ENCODE data around the gene EDN2.

EDN2 gene

GRCh38 chr1:41483001-41483850 is 1.3 kb downstream of the EDN2 start:
- no peak for DNase-seq (ENCODE audit: low read depth)

DNA sequence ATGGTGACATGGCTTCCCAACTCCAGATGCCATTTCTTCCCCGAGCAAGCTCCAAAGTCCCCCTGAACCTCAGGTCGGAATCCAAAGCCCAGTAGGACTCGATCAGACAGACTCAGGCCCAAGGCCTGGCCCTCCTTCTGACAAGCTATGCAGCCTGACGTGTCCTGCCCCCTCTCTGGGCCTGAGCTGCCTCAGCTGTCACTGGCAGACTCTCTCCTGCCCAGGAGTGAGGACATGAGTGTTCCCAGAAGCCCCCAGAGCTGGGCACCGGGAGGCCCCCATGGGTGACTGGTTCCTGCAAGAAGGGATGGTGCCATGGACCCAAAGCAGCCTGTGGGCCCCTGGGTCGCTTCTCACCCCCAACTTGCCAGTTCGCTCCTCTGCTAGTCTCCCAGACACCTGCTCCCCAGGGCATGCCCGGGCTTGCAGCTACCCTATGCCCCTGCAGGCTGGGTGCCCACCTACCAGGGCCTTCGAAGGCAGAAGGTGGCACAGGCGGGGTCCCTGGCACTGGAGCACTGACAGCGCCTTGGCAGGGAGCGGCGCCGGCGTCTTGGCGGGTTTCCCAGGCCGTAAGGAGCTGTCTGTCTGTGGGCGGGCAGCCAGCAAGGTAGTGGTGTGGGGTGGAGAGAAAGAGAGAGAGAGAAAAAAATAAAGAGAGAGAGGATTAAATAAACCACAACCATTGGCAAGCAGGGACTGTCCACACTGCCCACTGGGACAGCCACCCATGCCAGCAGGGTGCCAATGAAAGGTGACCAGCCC is 2.3 kb downstream of the EDN2 start:
- DNase-seq (ENCODE audit: low read depth) = no peak

GRCh38 chr1:41481109-41481775 is 3.2 kb downstream of the EDN2 start:
- DNase-seq (ENCODE audit: low read depth) = no peak

DNA sequence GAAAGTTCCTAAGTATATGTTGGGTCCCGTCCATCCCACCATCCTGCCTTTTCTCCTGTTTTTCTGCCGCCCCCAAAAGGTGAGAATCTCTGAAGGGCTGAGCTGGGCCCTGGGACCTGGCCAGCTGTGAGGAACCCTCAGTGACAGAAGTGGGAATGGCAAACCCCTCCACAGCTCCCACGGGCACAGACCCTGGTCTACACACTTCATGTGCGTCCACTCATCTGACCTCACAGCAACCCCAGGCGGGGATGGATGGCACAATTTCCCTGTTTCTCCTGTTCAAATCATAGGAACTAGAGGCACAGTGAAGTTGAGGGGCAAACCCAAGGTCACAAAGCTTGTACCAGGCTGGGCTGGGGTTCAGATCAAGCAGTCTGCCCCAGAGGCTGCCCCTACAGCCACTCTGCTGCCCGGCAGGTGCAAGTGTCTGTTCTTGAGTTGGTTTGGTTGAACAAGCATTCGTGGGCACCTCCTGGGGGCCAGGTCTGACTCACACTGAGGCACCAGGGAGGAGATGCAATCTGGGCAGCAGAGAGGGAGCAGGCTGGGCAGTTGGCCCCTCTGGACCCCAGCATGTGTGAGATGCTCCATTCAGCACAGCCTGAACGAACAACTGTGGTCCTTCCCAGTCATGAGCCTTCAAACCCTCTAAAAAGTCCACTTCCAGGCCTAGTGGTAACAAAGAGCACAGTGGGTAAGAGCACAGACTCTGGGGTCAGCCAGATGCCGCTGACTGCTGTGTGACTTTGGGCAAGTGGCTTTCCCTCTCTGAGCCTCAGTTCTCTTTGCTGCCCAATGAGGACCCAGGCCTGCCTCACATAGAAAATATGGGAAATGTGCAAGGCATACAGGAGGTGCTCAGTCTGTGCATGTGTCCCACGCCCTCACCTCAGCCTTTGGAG is 4.0 kb downstream of the EDN2 start:
- DNase-seq (ENCODE audit: low read depth) = no peak

- DNase-seq (ENCODE audit: low read depth) = no peak
Observed at GRCh38 chr1:41479808-41480160, 4.7 kb downstream of the EDN2 start.

- DNase-seq (ENCODE audit: low read depth) = no peak
Observed at GRCh38 chr1:41479000-41479807, 5.3 kb downstream of the EDN2 start.

DNA sequence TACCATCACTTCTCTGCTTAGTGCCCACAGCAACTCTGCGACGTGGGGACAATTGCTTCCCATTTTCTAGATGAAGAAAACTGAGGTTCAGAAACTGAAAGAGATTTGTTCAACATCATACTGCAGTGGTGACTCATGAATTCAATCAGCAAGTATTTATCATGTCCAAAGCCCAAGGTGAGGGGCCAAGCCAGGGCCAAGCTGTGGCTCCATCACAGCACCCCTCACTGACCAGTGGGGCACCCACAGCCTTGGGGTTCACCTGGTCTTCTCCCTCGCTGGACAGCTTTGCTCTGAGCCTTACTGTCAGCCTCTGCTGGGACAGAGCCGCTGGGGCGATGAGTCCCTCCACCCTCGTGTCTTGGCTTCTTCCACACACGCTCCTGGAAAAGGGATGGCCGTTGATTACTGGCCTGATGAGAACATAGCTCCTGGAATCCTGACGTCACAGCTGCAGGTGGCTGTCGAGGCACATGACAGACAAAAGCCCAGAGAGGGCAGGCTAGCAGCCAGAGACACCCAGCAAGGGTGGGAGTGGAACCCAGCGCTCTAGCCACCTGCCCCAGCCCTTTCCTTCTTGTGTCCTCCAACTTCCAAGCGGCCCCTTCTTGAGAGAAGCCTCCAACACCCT is 6.2 kb downstream of the EDN2 start:
- DNase-seq (ENCODE audit: low read depth) = no peak

DNA sequence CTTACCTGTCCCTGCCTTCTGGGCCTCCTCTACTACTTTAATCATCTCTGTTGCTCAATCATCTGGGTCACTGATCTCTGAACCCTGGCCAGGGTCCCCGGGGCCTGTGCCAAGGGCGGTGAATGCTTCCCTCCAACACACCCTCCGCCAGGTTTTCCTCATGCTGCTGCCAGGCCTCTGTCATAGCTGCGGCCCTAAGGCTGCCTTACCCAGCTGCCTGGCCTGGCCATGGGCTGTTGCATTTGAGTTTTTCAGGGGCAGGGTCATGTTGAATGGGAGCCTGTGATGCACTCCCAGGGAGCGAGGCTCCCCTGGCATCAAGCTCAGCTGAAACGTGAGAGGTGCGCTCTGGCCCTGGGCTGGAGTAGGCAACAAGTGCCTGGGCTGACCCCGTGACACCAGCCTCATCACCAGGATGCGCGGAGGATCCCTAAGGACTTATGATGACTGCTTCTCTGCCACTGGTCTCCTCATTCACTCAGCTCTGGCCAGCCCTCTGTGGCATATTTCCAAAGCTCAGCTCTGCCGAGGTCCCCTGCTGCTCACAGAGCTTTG is 7.6 kb downstream of the EDN2 start:
- no peak for DNase-seq (ENCODE audit: low read depth)

GRCh38 chr1:41475859-41476567 is 8.5 kb downstream of the EDN2 start:
- DNase-seq (ENCODE audit: low read depth) = no peak

DNA sequence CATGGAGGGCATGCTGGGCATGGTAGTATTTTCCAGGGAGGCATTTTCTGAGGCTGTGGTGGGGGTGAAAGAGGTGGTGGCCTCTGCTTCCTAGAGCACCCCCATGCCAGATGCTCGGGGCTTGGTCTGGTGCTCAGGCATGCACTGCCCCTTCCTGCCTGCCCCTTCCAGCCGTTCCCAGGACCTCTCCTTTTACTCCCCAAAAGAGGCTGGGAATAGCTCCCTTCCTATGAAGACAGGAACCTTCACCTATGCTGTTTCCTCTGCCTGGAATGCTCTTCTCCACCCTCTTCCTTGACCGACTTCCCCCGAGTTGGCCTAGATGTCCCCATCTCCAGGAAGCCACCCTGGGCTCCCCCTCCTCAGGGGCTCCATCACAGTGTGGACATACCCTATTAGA is 9.1 kb downstream of the EDN2 start:
- DNase-seq (ENCODE audit: low read depth) = no peak

DNA sequence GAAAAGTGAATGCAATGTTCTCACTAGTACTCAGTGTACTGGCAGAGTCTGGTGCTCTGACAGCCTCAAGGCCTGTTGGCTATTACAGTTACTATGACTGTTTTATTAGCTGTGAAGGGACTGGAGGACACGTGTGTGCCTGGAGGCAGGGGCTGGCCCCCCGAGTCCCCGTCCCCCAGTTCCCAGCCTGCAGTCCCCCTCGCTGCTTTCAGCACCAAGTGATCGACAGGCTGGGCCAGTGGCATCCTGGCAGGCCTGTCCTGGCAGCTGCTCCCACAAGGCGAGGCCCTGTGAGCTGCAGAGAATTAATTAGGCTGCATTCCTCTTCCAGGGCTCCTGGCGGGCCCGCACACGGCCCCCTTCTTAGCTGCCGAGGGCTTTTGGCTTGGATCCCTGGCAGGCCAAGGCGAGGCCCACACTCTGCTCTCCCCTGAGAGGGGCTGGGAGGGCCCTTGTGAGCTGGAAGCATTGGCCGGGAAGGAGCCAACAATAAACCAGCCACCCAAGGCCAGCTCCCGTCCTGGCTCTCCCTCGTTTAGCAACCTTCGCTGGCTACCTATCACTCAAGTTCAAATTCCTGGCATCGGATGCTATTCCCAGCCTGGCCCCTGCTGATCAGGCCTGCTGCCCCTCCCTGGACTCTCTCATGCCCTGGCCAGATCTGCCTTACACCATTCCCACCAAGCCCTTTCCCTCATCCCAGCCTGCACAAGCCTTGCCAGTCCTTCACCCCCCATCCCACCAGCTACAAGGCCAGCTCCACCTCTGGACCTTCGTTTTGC is 9.8 kb downstream of the EDN2 start:
- no peak for DNase-seq (ENCODE audit: low read depth)

DNA sequence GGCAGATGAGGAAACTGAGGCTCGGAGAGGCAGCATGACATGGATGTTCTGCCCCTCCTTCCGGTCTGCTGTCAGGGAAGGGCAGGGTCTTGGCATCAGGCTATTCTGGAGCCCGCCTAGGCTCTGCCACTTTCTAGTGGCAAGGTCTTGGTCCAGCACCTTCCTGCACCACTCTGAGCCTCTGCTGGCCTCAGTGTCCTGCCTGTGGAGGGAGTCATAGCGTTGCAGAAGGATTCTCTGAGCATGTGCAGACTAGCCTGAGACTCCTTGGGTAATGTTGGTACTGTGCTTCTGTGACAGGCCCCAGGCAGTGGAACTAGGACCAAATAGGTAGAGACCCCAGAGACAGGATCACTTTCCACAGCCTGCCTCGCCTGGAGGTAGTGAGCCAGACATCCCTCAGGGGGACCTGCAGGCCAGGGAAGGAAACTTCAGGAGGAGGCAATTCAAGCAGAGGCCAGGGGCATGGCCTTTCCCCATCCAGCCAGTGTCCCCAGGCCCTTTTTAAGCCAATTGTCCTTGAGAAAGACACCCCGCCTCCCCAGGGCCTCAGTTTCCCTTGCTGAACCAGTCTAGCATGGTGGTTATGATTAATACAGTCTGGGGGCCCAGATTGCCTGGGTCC is 10.6 kb downstream of the EDN2 start:
- no peak for DNase-seq (ENCODE audit: low read depth)

- DNase-seq (ENCODE audit: low read depth) = no peak
Observed at GRCh38 chr1:41471658-41472057, 12.8 kb downstream of the EDN2 start.

GRCh38 chr1:41469706-41470105 is 14.8 kb downstream of the EDN2 start:
- DNase-seq (ENCODE audit: low read depth) = no peak

DNA sequence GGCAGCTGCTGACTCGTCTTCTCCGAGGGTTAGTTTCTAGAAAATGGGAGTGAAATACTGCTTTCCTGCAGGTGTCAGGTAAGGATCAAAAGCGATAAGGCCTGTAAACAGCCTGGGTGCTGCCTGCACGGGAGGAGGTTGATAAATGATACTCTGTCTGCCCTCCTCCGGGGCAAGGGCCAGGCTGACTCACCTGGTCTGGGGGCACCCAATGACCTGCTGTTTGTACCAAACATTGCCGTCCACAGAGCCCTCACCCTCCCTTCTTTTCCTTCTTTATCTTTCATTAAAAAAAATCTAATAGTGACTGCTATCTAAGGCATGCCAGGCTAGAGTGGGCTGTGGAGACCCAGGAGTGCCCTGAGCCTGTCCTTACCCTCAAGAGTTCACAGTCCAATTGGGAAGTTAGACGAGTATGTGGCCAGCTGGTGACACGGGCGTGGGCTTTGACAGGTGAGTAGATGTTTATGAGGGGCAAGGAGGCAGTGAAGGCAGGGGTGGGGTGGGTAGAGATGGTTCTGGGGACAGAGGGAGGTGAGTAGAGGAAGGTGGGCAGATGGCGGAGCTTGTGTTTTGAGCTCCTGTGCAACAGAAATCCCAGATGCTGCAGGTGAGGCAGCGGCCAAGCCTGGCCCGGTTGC is 16.2 kb downstream of the EDN2 start:
- DNase-seq (ENCODE audit: low read depth) = no peak

DNA sequence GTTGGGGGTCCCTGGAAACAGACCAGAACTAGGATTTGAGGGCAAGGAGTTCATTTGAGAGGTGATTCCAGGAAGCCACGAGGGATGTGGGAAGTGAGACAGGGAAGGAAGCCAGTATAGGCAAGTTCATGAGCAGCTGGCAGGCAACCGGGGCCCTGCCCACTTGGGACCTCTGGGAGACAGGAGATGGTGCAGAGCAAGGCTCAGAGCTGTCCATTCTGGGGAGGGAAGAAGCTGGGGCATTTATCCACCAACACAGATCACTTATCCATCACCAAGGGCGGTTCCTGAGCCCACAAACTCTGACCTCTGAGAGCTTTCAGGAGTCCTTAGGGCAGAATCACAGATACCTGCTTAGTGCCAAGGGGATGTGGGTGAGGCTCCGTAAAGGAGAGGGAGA is 16.8 kb downstream of the EDN2 start:
- no peak for DNase-seq (ENCODE audit: low read depth)

GRCh38 chr1:41466146-41466545 is 18.3 kb downstream of the EDN2 start:
- no peak for DNase-seq (ENCODE audit: low read depth)

- no peak for DNase-seq (ENCODE audit: low read depth)
Observed at GRCh38 chr1:41465741-41466140, 18.7 kb downstream of the EDN2 start.
